GM18505 (cell line): ENCODE data around the gene MMRN2.
A peak's percentile ranks its signal among the peaks of the same experiment; 100 is the strongest.

Experiments
- ATAC-seq: cut with Tn5 transposase; IDR thresholded peaks from one replicate; pipeline ENCODE4 v1.9.1; 2021; ENCODE audit not compliant: unreplicated experiment
- POLR2A ChIP-seq: IDR thresholded peaks from 4 replicates; pipeline ENCODE4 v1.6.1; 2011; ENCODE audit warnings: borderline replicate concordance; ENCODE audit not compliant: insufficient read depth, insufficient read length; ENCODE audit errors: extremely low read depth

The MMRN2 gene

DNA sequence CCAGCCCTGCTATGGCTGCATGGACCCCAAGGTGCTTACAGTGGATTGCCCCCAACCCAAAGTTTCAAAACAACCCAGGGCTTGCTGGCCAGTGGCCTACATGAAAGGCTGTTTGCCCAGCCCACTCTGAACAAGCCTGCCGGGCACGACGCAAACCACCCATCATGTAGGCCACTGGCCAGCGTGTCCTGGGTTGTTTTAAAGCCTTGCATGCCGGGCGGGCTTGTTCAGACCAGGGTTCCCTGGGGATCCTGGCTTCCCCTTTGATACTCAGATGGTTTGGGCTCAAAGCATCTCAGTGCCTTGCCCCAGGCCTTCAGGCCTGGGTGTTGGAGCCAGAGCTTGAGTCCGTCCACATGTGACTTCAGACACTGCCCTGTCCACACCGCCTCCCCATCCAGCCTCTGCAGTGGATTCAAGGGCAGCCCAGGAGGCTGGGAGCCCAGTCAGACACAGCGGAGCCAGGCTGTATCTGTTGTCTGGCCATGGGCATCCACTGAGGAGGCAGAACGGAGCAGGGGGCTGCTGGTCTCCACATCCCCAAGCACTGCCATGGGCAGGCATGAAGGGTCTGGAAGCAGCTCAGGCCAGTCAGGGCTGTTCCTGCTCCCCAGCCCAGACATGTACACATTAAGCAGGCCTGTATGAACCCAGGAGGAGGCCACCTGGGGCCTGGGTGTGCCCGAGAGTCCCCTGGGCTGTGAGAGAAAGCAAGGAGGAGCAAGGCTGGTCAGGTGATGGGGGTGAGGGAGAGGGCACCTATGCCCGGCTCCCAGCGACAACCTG lies 6.8 kb upstream of the MMRN2 start:
- TF ChIP-seq POLR2A = no peak
- no peak for ATAC-seq

GRCh38 chr10:86963341-86963919 lies 6.0 kb upstream of the MMRN2 start:
- no peak for TF ChIP-seq POLR2A
- no peak for ATAC-seq

DNA sequence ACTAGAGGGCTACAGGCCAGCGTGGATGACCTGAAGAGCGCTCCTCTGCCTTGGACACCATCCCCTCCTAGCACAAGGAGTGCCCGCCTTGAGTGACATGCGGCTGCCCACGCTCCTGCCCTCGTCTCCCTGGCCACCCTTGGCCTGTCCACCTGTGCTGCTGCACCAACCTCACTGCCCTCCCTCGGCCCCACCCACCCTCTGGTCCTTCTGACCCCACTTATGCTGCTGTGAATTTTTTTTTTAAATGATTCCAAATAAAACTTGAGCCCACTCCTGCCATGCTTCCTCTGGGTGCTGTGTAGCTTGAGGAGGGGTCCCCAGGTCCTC lies 5.5 kb upstream of the MMRN2 start:
- ATAC-seq = no peak
- no peak for TF ChIP-seq POLR2A

- no peak for ATAC-seq
- no peak for TF ChIP-seq POLR2A
Observed at GRCh38 chr10:86962136-86962980, 4.9 kb upstream of the MMRN2 start.

GRCh38 chr10:86961481-86962091 lies 4.2 kb upstream of the MMRN2 start:
- TF ChIP-seq POLR2A = no peak
- no peak for ATAC-seq

DNA sequence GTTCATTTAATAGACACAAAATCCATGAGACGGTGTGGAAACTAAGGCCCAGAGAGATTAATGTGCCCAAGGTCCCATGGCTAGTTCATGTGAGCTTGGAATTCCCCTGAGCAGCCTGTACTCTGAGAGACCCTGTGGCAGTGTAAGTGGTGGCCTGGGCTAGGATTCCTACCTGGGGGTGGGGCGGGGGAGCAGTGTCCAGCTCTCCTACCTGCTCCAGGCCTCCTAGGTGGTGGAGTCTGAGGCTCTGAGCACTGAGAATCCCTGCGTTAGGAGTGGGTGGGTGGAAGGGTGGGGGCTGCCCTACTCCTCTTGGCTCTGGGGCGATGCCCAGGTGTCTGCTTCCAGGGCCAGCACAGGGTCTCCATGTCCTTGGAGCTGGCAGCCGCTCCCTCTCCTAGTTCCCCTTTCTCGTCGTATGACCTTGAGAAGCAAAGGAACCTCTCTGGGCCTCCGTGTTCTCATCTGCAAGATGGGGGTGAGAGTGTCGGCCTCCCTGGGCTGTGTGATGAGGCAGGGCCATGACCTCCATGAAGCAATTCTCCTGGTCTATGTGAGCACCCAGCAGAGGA lies 3.5 kb upstream of the MMRN2 start:
- no peak for ATAC-seq
- TF ChIP-seq POLR2A = no peak

DNA sequence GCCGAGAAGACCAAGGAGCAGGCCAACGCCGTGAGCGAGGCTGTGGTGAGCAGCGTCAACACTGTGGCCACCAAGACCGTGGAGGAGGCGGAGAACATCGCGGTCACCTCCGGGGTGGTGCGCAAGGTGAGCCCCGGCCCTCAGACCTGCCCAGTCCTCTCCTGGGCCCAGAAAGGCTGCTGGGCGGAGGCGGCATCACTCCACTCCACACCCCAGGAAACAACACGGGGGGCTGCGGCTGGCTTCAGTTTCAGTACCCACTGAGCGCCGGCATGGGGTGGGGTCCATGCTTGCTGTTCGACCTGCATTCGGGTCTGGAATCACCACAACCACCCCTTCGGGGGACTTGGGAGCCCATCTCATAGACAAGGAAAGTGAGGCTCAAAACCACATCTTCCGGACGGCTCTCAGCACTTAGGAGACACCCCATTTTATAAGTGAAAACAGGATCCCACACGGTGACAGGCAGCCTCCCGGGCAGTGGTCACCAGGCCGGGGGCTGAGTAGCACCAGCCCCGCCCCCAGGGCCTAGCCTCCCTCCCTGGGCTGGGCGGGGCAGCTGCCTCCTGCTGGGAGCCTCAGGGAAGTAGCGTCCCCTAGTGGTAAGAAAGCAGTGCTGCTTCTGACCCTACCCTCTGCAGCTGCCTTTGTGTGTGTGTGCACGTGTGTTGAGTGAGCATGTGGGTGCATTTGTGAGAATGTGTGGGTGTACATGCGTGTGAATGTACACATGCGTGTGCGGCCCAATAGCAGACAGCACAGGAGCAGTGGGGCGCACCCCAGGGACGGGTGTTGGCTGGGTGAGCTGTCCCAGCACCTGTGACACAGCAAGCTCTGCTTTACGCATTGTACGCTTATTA lies 2.8 kb upstream of the MMRN2 start:
- peak; percentile 61 for ATAC-seq
- TF ChIP-seq POLR2A = no peak

- no peak for TF ChIP-seq POLR2A
- no peak for ATAC-seq
Observed at GRCh38 chr10:86959737-86960002, 2.3 kb upstream of the MMRN2 start.

DNA sequence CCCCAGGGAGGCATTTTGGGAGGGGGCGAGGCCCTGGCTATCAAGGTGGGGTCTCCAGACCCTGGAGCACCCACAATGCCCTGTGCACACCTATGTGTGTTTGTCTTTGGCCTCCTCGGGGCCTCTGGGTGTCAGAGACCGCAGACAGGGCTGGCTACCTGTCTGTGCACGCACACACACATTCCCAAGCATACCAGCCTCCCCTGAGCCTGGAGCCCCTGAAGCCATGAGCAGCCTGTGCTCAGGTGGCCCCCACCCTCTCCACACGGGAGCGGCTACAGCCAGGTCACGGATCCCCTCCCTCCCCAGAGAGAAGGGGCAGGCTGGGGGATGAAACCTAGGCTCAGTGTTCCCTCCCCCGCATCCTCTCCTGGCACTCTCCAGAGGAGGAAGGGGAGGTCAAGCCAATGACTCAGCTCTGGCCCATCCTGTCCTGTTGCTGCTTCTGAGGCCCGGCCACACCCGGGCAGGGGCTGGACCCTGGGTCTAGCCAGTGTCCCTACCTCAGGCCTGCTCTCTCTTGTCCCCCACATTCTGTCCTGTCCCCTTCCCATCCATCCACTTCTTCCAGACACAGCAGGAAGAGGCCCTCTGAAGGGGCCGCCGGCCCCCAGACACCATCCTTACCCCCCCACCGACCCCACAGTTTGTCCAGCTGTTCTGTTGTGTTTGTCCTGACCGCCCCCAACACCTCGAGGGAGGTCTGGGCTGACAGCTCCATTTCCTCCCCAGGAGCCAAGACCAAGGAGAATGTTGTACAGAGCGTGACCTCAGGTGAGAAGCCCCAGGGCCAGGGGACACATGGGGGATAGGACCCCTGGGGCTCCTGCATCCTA lies 1.7 kb upstream of the MMRN2 start:
- no peak for TF ChIP-seq POLR2A
- ATAC-seq = no peak

DNA sequence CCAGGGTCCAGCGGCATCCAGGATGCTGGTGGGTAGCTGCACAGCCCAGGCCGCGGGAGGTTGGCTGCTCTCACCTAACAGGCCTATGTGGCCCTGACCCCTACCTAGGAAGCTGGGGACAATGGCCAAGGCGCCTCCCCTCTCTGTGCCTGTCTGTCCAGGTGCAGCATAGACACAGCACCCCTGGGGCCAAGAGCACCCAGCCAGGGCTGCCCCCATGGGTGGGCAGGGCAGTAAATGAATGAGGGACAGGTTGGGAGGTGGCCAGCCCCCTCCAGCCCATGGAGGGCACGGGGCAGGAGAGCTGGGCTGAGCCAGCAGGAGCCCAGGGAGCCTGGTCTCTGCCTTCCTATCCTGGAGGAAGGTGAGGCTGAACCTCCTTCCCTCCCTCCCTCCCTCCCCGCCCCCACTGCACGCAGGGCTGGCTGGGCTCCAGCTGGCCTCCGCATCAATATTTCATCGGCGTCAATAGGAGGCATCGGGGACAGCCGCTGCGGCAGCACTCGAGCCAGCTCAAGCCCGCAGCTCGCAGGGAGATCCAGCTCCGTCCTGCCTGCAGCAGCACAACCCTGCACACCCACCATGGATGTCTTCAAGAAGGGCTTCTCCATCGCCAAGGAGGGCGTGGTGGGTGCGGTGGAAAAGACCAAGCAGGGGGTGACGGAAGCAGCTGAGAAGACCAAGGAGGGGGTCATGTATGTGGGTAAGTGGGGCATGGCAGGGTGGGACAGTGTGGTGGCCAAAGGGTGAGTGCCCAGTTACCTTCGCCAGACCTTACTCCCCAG lies 893 bp upstream of the MMRN2 start, which contains the start of gene SNCG:
Gene SNCG (plus strand): TSS at position 484 of the 785 bp plus-strand sequence. CDS start 99 bp downstream, at position 583.
- no peak for ATAC-seq

DNA sequence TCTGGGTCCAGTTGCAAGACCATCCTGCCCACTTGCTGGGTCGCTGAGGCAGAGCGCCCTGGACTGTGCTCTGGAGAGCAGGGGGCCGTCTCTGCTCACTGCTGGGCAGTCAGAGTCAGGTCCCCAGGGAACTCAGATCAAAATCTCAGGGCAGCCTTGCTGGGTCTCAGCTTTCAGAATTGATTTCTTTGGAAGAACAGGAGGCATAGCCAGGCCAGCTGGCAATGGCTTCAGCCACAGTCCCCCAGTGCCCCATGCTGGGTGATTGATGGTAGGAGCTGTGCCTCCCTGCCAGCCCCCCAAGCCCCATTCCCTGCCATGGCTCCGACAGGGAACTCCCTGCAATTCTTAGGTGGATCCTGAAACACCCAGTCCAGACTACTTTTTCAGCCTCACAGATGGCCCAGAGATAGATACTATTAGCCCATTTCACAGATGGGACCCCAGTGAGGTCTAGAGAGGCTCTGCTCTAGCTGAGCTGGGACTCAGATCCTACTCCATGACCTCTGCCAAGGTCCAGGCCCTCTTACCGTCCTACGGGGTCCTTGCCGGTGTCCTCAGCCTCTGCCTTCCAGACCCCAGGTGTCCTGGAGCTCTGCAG lies 467 bp downstream of the MMRN2 start:
- ATAC-seq = no peak
- TF ChIP-seq POLR2A = no peak

More for the DNA sequence above, 893 bp upstream of the MMRN2 start, which contains the start of gene SNCG:
- TF ChIP-seq POLR2A = no peak
